HG03103 (cell line): ENCODE measurements around the gene IL1A.

ENCODE experiments used
- ATAC-seq: cut with Tn5 transposase; IDR thresholded peaks from one replicate; pipeline ENCODE4 v1.9.1; 2021; ENCODE audit warnings: low read depth; ENCODE audit not compliant: unreplicated experiment

Gene IL1A

GRCh38 chr2:112818094-112818902, 34.0 kb upstream of the IL1A start:
- no peak for ATAC-seq

- ATAC-seq = no peak
These were observed 32.9 kb upstream of the IL1A start for GRCh38 chr2:112817082-112817689.

GRCh38 chr2:112814278-112814677, 30.0 kb upstream of the IL1A start:
- ATAC-seq = no peak

- ATAC-seq = no peak
These were observed 29.1 kb upstream of the IL1A start for GRCh38 chr2:112813280-112813966.

GRCh38 chr2:112812318-112813267, 28.3 kb upstream of the IL1A start:
- ATAC-seq = no peak

GRCh38 chr2:112811841-112812306, 27.6 kb upstream of the IL1A start:
- no peak for ATAC-seq

- no peak for ATAC-seq
These were observed 27.1 kb upstream of the IL1A start for GRCh38 chr2:112811276-112811831.

GRCh38 chr2:112809112-112809511, 24.8 kb upstream of the IL1A start:
- ATAC-seq = no peak

GRCh38 chr2:112807233-112807807, 23.0 kb upstream of the IL1A start:
- ATAC-seq = no peak

- ATAC-seq = no peak
These were observed 21.2 kb upstream of the IL1A start for GRCh38 chr2:112805542-112805941.

- no peak for ATAC-seq
These were observed 19.6 kb upstream of the IL1A start for GRCh38 chr2:112803691-112804521.

- no peak for ATAC-seq
These were observed 16.7 kb upstream of the IL1A start for GRCh38 chr2:112800881-112801583.

GRCh38 chr2:112798979-112799975, 15.0 kb upstream of the IL1A start:
- ATAC-seq = no peak

- ATAC-seq = no peak
These were observed 12.2 kb upstream of the IL1A start for GRCh38 chr2:112796486-112796885.

- ATAC-seq = no peak
These were observed 11.5 kb upstream of the IL1A start for GRCh38 chr2:112795774-112796173.

GRCh38 chr2:112794841-112795240, 10.5 kb upstream of the IL1A start:
- ATAC-seq = no peak

- no peak for ATAC-seq
These were observed 9.9 kb upstream of the IL1A start for GRCh38 chr2:112794131-112794733.
